ENCODE measurements around the gene C5orf46. TPM values are rescaled to one million over a fixed set of nuclear protein-coding genes. Genes with fewer than 3 reads are reported as not detected.

Gene C5orf46
- polyA plus RNA-seq, 1 donor (not counting 4 experiments of a cell fraction or from before 2014, with no cell fraction given) = 0.75 TPM

- Histone ChIP-seq H3K79me2 (ENCODE audit: control insufficient read depth, insufficient read depth, low read length) (no peaks in the 10 kb centered on the region), H3K27ac (ENCODE audit: control insufficient read depth, insufficient read depth, low read length) (no peak overlapping the region), H3K9me1 (ENCODE audit: control insufficient read depth, extremely low read depth, insufficient read depth, low read length) (no peaks in the 10 kb centered on the region), H3K36me3 (ENCODE audit: control insufficient read depth in 2 of 2, extremely low read depth in 1 of 2, insufficient read depth in 2 of 2, low read length in 2 of 2) (no peaks in the 10 kb centered on the region), H3K4me2 (ENCODE audit: control insufficient read depth, extremely low read depth, insufficient read depth, low read depth, low read length) (no peak overlapping the region), H4K20me1 (ENCODE audit: control insufficient read depth, extremely low read depth, insufficient read depth, low read length) (no peaks in the 10 kb centered on the region), H3K4me3 (ENCODE audit: control insufficient read depth in 2 of 3, extremely low read depth in 1 of 3, insufficient read depth in 2 of 3, low read depth in 1 of 3, low read length in 3 of 3) (no peak overlapping the region), H3K9ac (ENCODE audit: control insufficient read depth, extremely low read depth, insufficient read depth, low read length) (no peak overlapping the region), H2AFZ (ENCODE audit: control insufficient read depth, low read length) (no peak overlapping the region), H3K27me3 (ENCODE audit: control insufficient read depth, extremely low read depth, insufficient read depth, low read length) (no peaks in the 10 kb centered on the region), H3K9me3 (ENCODE audit: control insufficient read depth, low read depth, low read length) (no peaks in the 10 kb centered on the region), H3K4me1 (ENCODE audit: control insufficient read depth, extremely low read depth, insufficient read depth, low read length) (peaks cover 17% of the 10 kb centered on the region)
- DNase-seq (ENCODE audit: low read depth, low spot score) = no peak
- dilution Hi-C loops (cut with MboI; ENCODE audit: extremely low pct_ligation_motif_present, low sequenced_read_pairs) = no loop called here
- TF ChIP-seq EZH2 (IDR thresholded peaks at IDR 0.05; ENCODE audit: low read length) (no peak), CTCF (optimal IDR thresholded peaks at IDR 0.05 in 1 of 3, IDR thresholded peaks at IDR 0.05 in 1 of 3, conservative IDR thresholded peaks at IDR 0.05 in 1 of 3; ENCODE audit: extremely low read depth in 1 of 3, insufficient read depth in 2 of 3, low read length in 3 of 3) (no peak)
- FAIRE-seq = no peak
These were observed 3.7 kb downstream of the C5orf46 start for GRCh38 chr5:147902609-147903115.

- DNase-seq (ENCODE audit: low read depth, low spot score) (no peak), FAIRE-seq (no peak)
- H4K20me1 ChIP-seq (ENCODE audit: control insufficient read depth, extremely low read depth, insufficient read depth, low read length) = no peaks in the 10 kb centered on the region
- H3K4me1 ChIP-seq (ENCODE audit: control insufficient read depth, extremely low read depth, insufficient read depth, low read length) = peaks cover 13% of the 10 kb centered on the region
- no peak for TF ChIP-seq CTCF (optimal IDR thresholded peaks at IDR 0.05 in 1 of 3, IDR thresholded peaks at IDR 0.05 in 1 of 3, conservative IDR thresholded peaks at IDR 0.05 in 1 of 3; ENCODE audit: extremely low read depth in 1 of 3, insufficient read depth in 2 of 3, low read length in 3 of 3)
- TF ChIP-seq EZH2 (IDR thresholded peaks at IDR 0.05; ENCODE audit: low read length) = no peak
- no peak overlapping the region for H3K9ac ChIP-seq (ENCODE audit: control insufficient read depth, extremely low read depth, insufficient read depth, low read length)
- no peaks in the 10 kb centered on the region for H3K9me3 ChIP-seq (ENCODE audit: control insufficient read depth, low read depth, low read length)
- no peaks in the 10 kb centered on the region for H3K79me2 ChIP-seq (ENCODE audit: control insufficient read depth, insufficient read depth, low read length)
- no peak overlapping the region for H2AFZ ChIP-seq (ENCODE audit: control insufficient read depth, low read length)
- no peaks in the 10 kb centered on the region for H3K36me3 ChIP-seq (ENCODE audit: control insufficient read depth in 2 of 2, extremely low read depth in 1 of 2, insufficient read depth in 2 of 2, low read length in 2 of 2)
- H3K9me1 ChIP-seq (ENCODE audit: control insufficient read depth, extremely low read depth, insufficient read depth, low read length) = no peaks in the 10 kb centered on the region
- no peak overlapping the region for H3K27ac ChIP-seq (ENCODE audit: control insufficient read depth, insufficient read depth, low read length)
- dilution Hi-C loops (cut with MboI; ENCODE audit: extremely low pct_ligation_motif_present, low sequenced_read_pairs) = no loop called here
- no peak overlapping the region for H3K4me3 ChIP-seq (ENCODE audit: control insufficient read depth in 2 of 3, extremely low read depth in 1 of 3, insufficient read depth in 2 of 3, low read depth in 1 of 3, low read length in 3 of 3)
- no peaks in the 10 kb centered on the region for H3K27me3 ChIP-seq (ENCODE audit: control insufficient read depth, extremely low read depth, insufficient read depth, low read length)
- no peak overlapping the region for H3K4me2 ChIP-seq (ENCODE audit: control insufficient read depth, extremely low read depth, insufficient read depth, low read depth, low read length)
These were observed 4.7 kb downstream of the C5orf46 start for GRCh38 chr5:147901599-147902039.

All from keratinocyte (primary cell).